GM12872 (cell line): ENCODE results near the gene ANKRD53.

Source experiments
- CTCF ChIP-seq: IDR thresholded peaks from 3 replicates; pipeline ENCODE4 v1.5.1; 2011; ENCODE audit warnings: low read depth, mild to moderate bottlenecking, low read length, moderate library complexity; ENCODE audit not compliant: insufficient read depth

The ANKRD53 gene

DNA sequence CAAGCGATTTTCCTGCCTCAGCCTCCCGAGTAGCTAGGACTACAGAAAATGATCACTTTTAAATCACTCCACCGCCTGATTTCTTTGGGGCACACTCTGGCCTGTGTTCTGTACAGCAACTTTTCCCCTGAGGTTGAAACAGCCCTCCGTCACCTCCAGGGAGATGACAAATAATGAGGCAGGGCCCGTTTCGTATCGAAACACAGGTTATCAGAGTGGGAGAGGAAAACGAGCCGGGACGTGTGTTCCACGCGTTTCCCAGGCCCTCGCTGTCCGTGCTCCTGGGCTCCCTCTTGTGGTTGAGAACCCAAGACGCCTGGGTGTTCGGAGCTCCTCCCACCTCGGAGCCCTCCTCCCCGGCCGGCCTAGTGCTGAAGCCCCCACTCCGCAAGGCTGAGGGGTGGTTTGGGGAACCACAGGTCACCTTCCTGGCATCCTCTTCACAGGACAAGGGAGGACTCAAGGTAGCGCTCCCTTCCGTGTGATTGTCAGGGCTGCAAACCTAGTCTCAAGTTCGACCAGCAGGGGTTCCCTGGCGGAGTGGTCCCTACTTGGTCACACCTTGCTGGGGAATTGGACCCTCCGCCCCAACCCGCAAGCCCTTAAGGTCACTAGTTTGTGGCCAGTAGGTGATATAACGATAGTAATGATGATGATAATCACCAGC is 30.0 kb upstream of the ANKRD53 start:
- TF ChIP-seq CTCF: peak; percentile 95

GRCh38 chr2:70949086-70949485 is 29.3 kb upstream of the ANKRD53 start:
- no peak for TF ChIP-seq CTCF

- no peak for TF ChIP-seq CTCF
These were observed 23.5 kb upstream of the ANKRD53 start for GRCh38 chr2:70954886-70955285.

DNA sequence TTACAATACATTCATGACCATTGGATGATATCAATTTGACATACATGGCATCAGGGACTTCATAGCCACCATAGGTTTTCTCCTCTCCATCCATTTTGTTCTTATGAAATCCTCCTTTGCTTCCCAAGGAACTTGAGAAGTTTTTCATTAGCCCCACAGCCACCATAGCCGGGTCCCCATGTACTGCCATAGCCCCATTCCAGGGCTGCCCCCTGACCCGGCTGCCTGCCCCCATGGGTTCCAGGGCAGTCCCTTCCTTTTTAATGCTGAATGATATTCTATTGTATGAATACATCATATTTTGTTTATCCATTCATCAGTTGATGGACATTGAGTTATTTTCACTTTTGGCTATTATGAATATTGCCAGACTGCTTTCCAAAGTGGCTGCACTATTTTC is 22.3 kb upstream of the ANKRD53 start:
- no peak for TF ChIP-seq CTCF

- no peak for TF ChIP-seq CTCF
These were observed 20.6 kb upstream of the ANKRD53 start for GRCh38 chr2:70957798-70958197.

GRCh38 chr2:70958759-70959158 is 19.7 kb upstream of the ANKRD53 start:
- no peak for TF ChIP-seq CTCF

GRCh38 chr2:70959271-70959761 is 19.1 kb upstream of the ANKRD53 start:
- TF ChIP-seq CTCF: no peak
